ENCODE data around the gene AQP2.

The AQP2 gene

GRCh38 chr12:49917788-49918173 lies 32.8 kb upstream of the AQP2 start:
- DNase-seq = no peak
- in situ Hi-C loops (cut with MboI; ENCODE audit: low pct_unique_long_range_greater_than_20kb, low sequenced_read_pairs) = no loop called here

- no peak for DNase-seq
- in situ Hi-C loops (cut with MboI; ENCODE audit: low pct_unique_long_range_greater_than_20kb, low sequenced_read_pairs) = no loop called here
These were observed 30.2 kb upstream of the AQP2 start for GRCh38 chr12:49920241-49920914.

- DNase-seq = no peak
- in situ Hi-C loops (cut with MboI; ENCODE audit: low pct_unique_long_range_greater_than_20kb, low sequenced_read_pairs) = no loop called here
These were observed 29.6 kb upstream of the AQP2 start for GRCh38 chr12:49920915-49921286.

GRCh38 chr12:49921299-49921698 lies 29.2 kb upstream of the AQP2 start:
- no peak for DNase-seq
- in situ Hi-C loops (cut with MboI; ENCODE audit: low pct_unique_long_range_greater_than_20kb, low sequenced_read_pairs) = no loop called here

GRCh38 chr12:49921936-49922335 lies 28.6 kb upstream of the AQP2 start:
- no peak for DNase-seq
- in situ Hi-C loops (cut with MboI; ENCODE audit: low pct_unique_long_range_greater_than_20kb, low sequenced_read_pairs) = no loop called here

- in situ Hi-C loops (cut with MboI; ENCODE audit: low pct_unique_long_range_greater_than_20kb, low sequenced_read_pairs) = no loop called here
- DNase-seq = no peak
These were observed 28.0 kb upstream of the AQP2 start for GRCh38 chr12:49922349-49923034.

- in situ Hi-C loops (cut with MboI; ENCODE audit: low pct_unique_long_range_greater_than_20kb, low sequenced_read_pairs) = no loop called here
- DNase-seq = no peak
These were observed 27.4 kb upstream of the AQP2 start for GRCh38 chr12:49923035-49923644.

- in situ Hi-C loops (cut with MboI; ENCODE audit: low pct_unique_long_range_greater_than_20kb, low sequenced_read_pairs) = no loop called here
- DNase-seq = no peak
These were observed 26.5 kb upstream of the AQP2 start for GRCh38 chr12:49923880-49924556.

GRCh38 chr12:49924628-49925246 lies 25.8 kb upstream of the AQP2 start:
- in situ Hi-C loops (cut with MboI; ENCODE audit: low pct_unique_long_range_greater_than_20kb, low sequenced_read_pairs) = no loop called here
- no peak for DNase-seq

GRCh38 chr12:49925433-49926204 lies 24.9 kb upstream of the AQP2 start:
- no peak for DNase-seq
- in situ Hi-C loops (cut with MboI; ENCODE audit: low pct_unique_long_range_greater_than_20kb, low sequenced_read_pairs) = no loop called here

GRCh38 chr12:49928471-49928870 lies 22.1 kb upstream of the AQP2 start:
- in situ Hi-C loops (cut with MboI; ENCODE audit: low pct_unique_long_range_greater_than_20kb, low sequenced_read_pairs) = no loop called here
- DNase-seq = no peak

GRCh38 chr12:49929581-49929980 lies 21.0 kb upstream of the AQP2 start:
- no peak for DNase-seq
- in situ Hi-C loops (cut with MboI; ENCODE audit: low pct_unique_long_range_greater_than_20kb, low sequenced_read_pairs) = no loop called here

- in situ Hi-C loops (cut with MboI; ENCODE audit: low pct_unique_long_range_greater_than_20kb, low sequenced_read_pairs) = no loop called here
- DNase-seq = no peak
These were observed 19.8 kb upstream of the AQP2 start for GRCh38 chr12:49930515-49931288.

- in situ Hi-C loops (cut with MboI; ENCODE audit: low pct_unique_long_range_greater_than_20kb, low sequenced_read_pairs) = no loop called here
- no peak for DNase-seq
These were observed 18.5 kb upstream of the AQP2 start for GRCh38 chr12:49932023-49932422.

- no peak for DNase-seq
- in situ Hi-C loops (cut with MboI; ENCODE audit: low pct_unique_long_range_greater_than_20kb, low sequenced_read_pairs) = no loop called here
These were observed 17.9 kb upstream of the AQP2 start for GRCh38 chr12:49932533-49933130.

GRCh38 chr12:49933796-49934195 lies 16.7 kb upstream of the AQP2 start:
- DNase-seq = no peak
- in situ Hi-C loops (cut with MboI; ENCODE audit: low pct_unique_long_range_greater_than_20kb, low sequenced_read_pairs) = no loop called here

- in situ Hi-C loops (cut with MboI; ENCODE audit: low pct_unique_long_range_greater_than_20kb, low sequenced_read_pairs) = no loop called here
- no peak for DNase-seq
These were observed 16.0 kb upstream of the AQP2 start for GRCh38 chr12:49934505-49934904.

GRCh38 chr12:49936925-49937324 lies 13.6 kb upstream of the AQP2 start:
- no peak for DNase-seq
- in situ Hi-C loops (cut with MboI; ENCODE audit: low pct_unique_long_range_greater_than_20kb, low sequenced_read_pairs) = no loop called here

Data from KBM-7 (cell line).